A673 (cell line): ENCODE results near the gene CSTF1.

Experiments
- EZH2 ChIP-seq: fragments of 200-600 bp; sonication (generic); IDR thresholded peaks from 2 replicates; pipeline ENCODE4 v1.6.1; 2017; ENCODE audit warnings: borderline replicate concordance, low read depth, mild to moderate bottlenecking, mixed read lengths, antibody characterized with exemption, low read length; ENCODE audit not compliant: poor library complexity, severe bottlenecking
- TF ChIP-seq, protein P1 (sequence below): fragments of 300-800, 200-600 bp; sonication (generic); conservative IDR thresholded peaks from 2 replicates; pipeline ENCODE4 v1.5.1; 2017; ENCODE audit warnings: low read depth, mild to moderate bottlenecking, antibody characterized with exemption, low read length, moderate library complexity, mixed read lengths

DNA sequence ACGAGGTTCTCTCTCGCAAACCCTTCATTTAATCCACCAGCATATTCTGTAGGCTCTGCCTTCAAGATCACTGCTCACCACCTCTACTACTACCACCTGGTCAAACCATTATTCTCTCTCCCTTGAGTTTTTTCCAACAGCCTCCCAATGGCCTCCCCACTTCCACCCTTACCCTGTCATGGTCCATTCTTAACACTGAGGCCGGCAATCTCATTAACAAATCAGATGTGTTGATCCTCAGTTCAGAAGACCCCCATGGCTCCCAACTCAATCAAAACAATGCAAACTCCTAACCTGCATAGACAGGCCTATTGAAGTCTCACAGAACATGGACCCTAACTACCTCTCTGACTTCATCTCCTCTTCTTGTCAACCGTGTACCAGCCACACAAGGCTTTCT, 2.6 kb upstream of the CSTF1 start:
- TF ChIP-seq, protein P1, sequence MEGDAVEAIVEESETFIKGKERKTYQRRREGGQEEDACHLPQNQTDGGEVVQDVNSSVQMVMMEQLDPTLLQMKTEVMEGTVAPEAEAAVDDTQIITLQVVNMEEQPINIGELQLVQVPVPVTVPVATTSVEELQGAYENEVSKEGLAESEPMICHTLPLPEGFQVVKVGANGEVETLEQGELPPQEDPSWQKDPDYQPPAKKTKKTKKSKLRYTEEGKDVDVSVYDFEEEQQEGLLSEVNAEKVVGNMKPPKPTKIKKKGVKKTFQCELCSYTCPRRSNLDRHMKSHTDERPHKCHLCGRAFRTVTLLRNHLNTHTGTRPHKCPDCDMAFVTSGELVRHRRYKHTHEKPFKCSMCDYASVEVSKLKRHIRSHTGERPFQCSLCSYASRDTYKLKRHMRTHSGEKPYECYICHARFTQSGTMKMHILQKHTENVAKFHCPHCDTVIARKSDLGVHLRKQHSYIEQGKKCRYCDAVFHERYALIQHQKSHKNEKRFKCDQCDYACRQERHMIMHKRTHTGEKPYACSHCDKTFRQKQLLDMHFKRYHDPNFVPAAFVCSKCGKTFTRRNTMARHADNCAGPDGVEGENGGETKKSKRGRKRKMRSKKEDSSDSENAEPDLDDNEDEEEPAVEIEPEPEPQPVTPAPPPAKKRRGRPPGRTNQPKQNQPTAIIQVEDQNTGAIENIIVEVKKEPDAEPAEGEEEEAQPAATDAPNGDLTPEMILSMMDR = no peak
- TF ChIP-seq EZH2 = no peak
